MV-4-11 (cell line): ENCODE data around the gene GRM2.

ENCODE experiments used
- DNase-seq: peaks from one replicate; lab custom pipeline; 2025; lab: John Stamatoyannopoulos, UW

The GRM2 gene

GRCh38 chr3:51706788-51707731, at the start of gene GRM2:
GRM2 (plus strand) TSS chr3:51707068; CDS start chr3:51708984, 1,916 bp downstream.
- no peak for DNase-seq

- DNase-seq, result no peak
Observed at GRCh38 chr3:51657234-51657633, 49.6 kb upstream of the GRM2 start.

- DNase-seq, result no peak
Observed at GRCh38 chr3:51659942-51660341, 46.9 kb upstream of the GRM2 start.

- no peak for DNase-seq
Observed at GRCh38 chr3:51662456-51662855, 44.4 kb upstream of the GRM2 start.

- no peak for DNase-seq
Observed at GRCh38 chr3:51668756-51669155, 38.1 kb upstream of the GRM2 start.

- DNase-seq, result peak; percentile 78
Observed at GRCh38 chr3:51669241-51670052, 37.4 kb upstream of the GRM2 start.

- DNase-seq, result no peak
Observed at GRCh38 chr3:51670053-51670822, 36.6 kb upstream of the GRM2 start.

- DNase-seq, result peak; percentile 91
Observed at GRCh38 chr3:51670823-51671733, 35.8 kb upstream of the GRM2 start, which contains the start of gene TEX264. TEX264 (plus strand) TSS chr3:51671252; CDS start chr3:51674305, 3,053 bp downstream.

- peak; percentile 69 for DNase-seq
Observed at GRCh38 chr3:51671734-51672475, 35.0 kb upstream of the GRM2 start.

- no peak for DNase-seq
Observed at GRCh38 chr3:51673181-51673801, 33.6 kb upstream of the GRM2 start.

- DNase-seq, result no peak
Observed at GRCh38 chr3:51673802-51674654, 32.8 kb upstream of the GRM2 start.

GRCh38 chr3:51675201-51675611, 31.7 kb upstream of the GRM2 start:
- DNase-seq, result no peak

GRCh38 chr3:51676102-51676640, 30.7 kb upstream of the GRM2 start:
- no peak for DNase-seq

GRCh38 chr3:51677358-51677757, 29.5 kb upstream of the GRM2 start:
- DNase-seq, result no peak

- DNase-seq, result no peak
Observed at GRCh38 chr3:51678186-51678585, 28.7 kb upstream of the GRM2 start.

- DNase-seq, result no peak
Observed at GRCh38 chr3:51678641-51679040, 28.2 kb upstream of the GRM2 start.

GRCh38 chr3:51679318-51679717, 27.6 kb upstream of the GRM2 start:
- no peak for DNase-seq

- no peak for DNase-seq
Observed at GRCh38 chr3:51679777-51680176, 27.1 kb upstream of the GRM2 start.
